Measurements from ENCODE around the gene PELI3. TPM values are rescaled to one million over a fixed set of nuclear protein-coding genes. Genes with fewer than 3 reads are reported as not detected.

Gene PELI3
- total and polyA plus RNA-seq, 2 donors, result 1.5 to 2.4 TPM

- Histone ChIP-seq H3K27ac (ENCODE audit: low read depth in 1 of 2, low read length in 1 of 2) (no peak overlapping the region), H3K4me1 (ENCODE audit: control insufficient read depth in 2 of 2, insufficient read depth in 2 of 2, low read length in 2 of 2) (peaks cover 6 to 30% of the 10 kb centered on the region in 2 donors), H3K9me3 (ENCODE audit: control insufficient read depth in 2 of 2, insufficient read depth in 1 of 2, low read length in 1 of 2) (peaks cover 0 to 7% of the 10 kb centered on the region in 2 donors), H3K36me3 (ENCODE audit: control insufficient read depth in 2 of 2, insufficient read depth in 2 of 2, low read length in 1 of 2) (no peaks in the 10 kb centered on the region), H3K27me3 (ENCODE audit: control insufficient read depth in 2 of 2, insufficient read depth in 1 of 2, low read length in 1 of 2) (peaks cover 0 to 10% of the 10 kb centered on the region in 2 donors), H3K4me3 (ENCODE audit: low read length in 2 of 2) (no peak overlapping the region)
- peak in 3 of 9 donors; percentile 11 to 46 (median 17) for DNase-seq (ENCODE audit: low read depth in 6 of 9, low spot score in 9 of 9)
- 51% methylated on average over 6 of the region's 6 CpGs for WGBS
Measured at GRCh38 chr11:66467756-66468155, 1.1 kb downstream of the PELI3 start.

GRCh38 chr11:66468691-66469090 is 2.0 kb downstream of the PELI3 start:
- WGBS, result 92% methylated on average over 6 of the region's 6 CpGs
- DNase-seq (ENCODE audit: low read depth in 6 of 9, low spot score in 9 of 9), result no peak

GRCh38 chr11:66469441-66469840 is 2.7 kb downstream of the PELI3 start:
- Histone ChIP-seq H3K27ac (ENCODE audit: low read depth in 1 of 2, low read length in 1 of 2) (no peak overlapping the region), H3K36me3 (ENCODE audit: control insufficient read depth in 2 of 2, insufficient read depth in 2 of 2, low read length in 1 of 2) (peaks cover 0 to 2% of the 10 kb centered on the region in 2 donors), H3K9me3 (ENCODE audit: control insufficient read depth in 2 of 2, insufficient read depth in 1 of 2, low read length in 1 of 2) (no peaks in the 10 kb centered on the region), H3K4me3 (ENCODE audit: low read length in 2 of 2) (no peak overlapping the region), H3K27me3 (ENCODE audit: control insufficient read depth in 2 of 2, insufficient read depth in 1 of 2, low read length in 1 of 2) (peaks cover 0 to 10% of the 10 kb centered on the region in 2 donors), H3K4me1 (ENCODE audit: control insufficient read depth in 2 of 2, insufficient read depth in 2 of 2, low read length in 2 of 2) (peaks cover 6 to 30% of the 10 kb centered on the region in 2 donors)
- 97% methylated on average over 1 of the region's 1 CpG for WGBS
- DNase-seq (ENCODE audit: low read depth in 6 of 9, low spot score in 9 of 9), result no peak

More at GRCh38 chr11:66468691-66469090, 2.0 kb downstream of the PELI3 start:
- no peaks in the 10 kb centered on the region for H3K9me3 ChIP-seq (ENCODE audit: control insufficient read depth in 2 of 2, insufficient read depth in 1 of 2, low read length in 1 of 2)
- H3K36me3 ChIP-seq (ENCODE audit: control insufficient read depth in 2 of 2, insufficient read depth in 2 of 2, low read length in 1 of 2), result peaks cover 0 to 2% of the 10 kb centered on the region in 2 donors
- peaks cover 6 to 30% of the 10 kb centered on the region in 2 donors for H3K4me1 ChIP-seq (ENCODE audit: control insufficient read depth in 2 of 2, insufficient read depth in 2 of 2, low read length in 2 of 2)
- peaks cover 0 to 10% of the 10 kb centered on the region in 2 donors for H3K27me3 ChIP-seq (ENCODE audit: control insufficient read depth in 2 of 2, insufficient read depth in 1 of 2, low read length in 1 of 2)
- H3K27ac ChIP-seq (ENCODE audit: low read depth in 1 of 2, low read length in 1 of 2), result no peak overlapping the region
- no peak overlapping the region for H3K4me3 ChIP-seq (ENCODE audit: low read length in 2 of 2)

GRCh38 chr11:66470015-66470414 is 3.3 kb downstream of the PELI3 start:
- no peak for DNase-seq (ENCODE audit: low read depth in 6 of 9, low spot score in 9 of 9)
- Histone ChIP-seq H3K9me3 (ENCODE audit: control insufficient read depth in 2 of 2, insufficient read depth in 1 of 2, low read length in 1 of 2) (no peaks in the 10 kb centered on the region), H3K4me1 (ENCODE audit: control insufficient read depth in 2 of 2, insufficient read depth in 2 of 2, low read length in 2 of 2) (peaks cover 6 to 27% of the 10 kb centered on the region in 2 donors), H3K4me3 (ENCODE audit: low read length in 2 of 2) (no peak overlapping the region), H3K36me3 (ENCODE audit: control insufficient read depth in 2 of 2, insufficient read depth in 2 of 2, low read length in 1 of 2) (peaks cover 0 to 2% of the 10 kb centered on the region in 2 donors), H3K27me3 (ENCODE audit: control insufficient read depth in 2 of 2, insufficient read depth in 1 of 2, low read length in 1 of 2) (peaks cover 0 to 10% of the 10 kb centered on the region in 2 donors), H3K27ac (ENCODE audit: low read depth in 1 of 2, low read length in 1 of 2) (no peak overlapping the region)
- 97% methylated on average over 3 of the region's 3 CpGs for WGBS

GRCh38 chr11:66471142-66471541 is 4.4 kb downstream of the PELI3 start:
- no peak for DNase-seq (ENCODE audit: low read depth in 6 of 9, low spot score in 9 of 9)
- H3K27ac ChIP-seq (ENCODE audit: low read depth in 1 of 2, low read length in 1 of 2), result no peak overlapping the region
- H3K9me3 ChIP-seq (ENCODE audit: control insufficient read depth in 2 of 2, insufficient read depth in 1 of 2, low read length in 1 of 2), result no peaks in the 10 kb centered on the region
- H3K4me3 ChIP-seq (ENCODE audit: low read length in 2 of 2), result no peak overlapping the region
- H3K36me3 ChIP-seq (ENCODE audit: control insufficient read depth in 2 of 2, insufficient read depth in 2 of 2, low read length in 1 of 2), result peaks cover 0 to 2% of the 10 kb centered on the region in 2 donors
- H3K4me1 ChIP-seq (ENCODE audit: control insufficient read depth in 2 of 2, insufficient read depth in 2 of 2, low read length in 2 of 2), result peaks cover 6 to 15% of the 10 kb centered on the region in 2 donors
- whole genome bisulfite sequencing, result 95% methylated on average over 16 of the region's 16 CpGs
- peaks cover 0 to 10% of the 10 kb centered on the region in 2 donors for H3K27me3 ChIP-seq (ENCODE audit: control insufficient read depth in 2 of 2, insufficient read depth in 1 of 2, low read length in 1 of 2)

GRCh38 chr11:66472054-66472453 is 5.3 kb downstream of the PELI3 start:
- Histone ChIP-seq H3K4me3 (ENCODE audit: low read length in 2 of 2) (no peak overlapping the region), H3K27ac (ENCODE audit: low read depth in 1 of 2, low read length in 1 of 2) (no peak overlapping the region), H3K36me3 (ENCODE audit: control insufficient read depth in 2 of 2, insufficient read depth in 2 of 2, low read length in 1 of 2) (peaks cover 0 to 2% of the 10 kb centered on the region in 2 donors), H3K9me3 (ENCODE audit: control insufficient read depth in 2 of 2, insufficient read depth in 1 of 2, low read length in 1 of 2) (no peaks in the 10 kb centered on the region), H3K4me1 (ENCODE audit: control insufficient read depth in 2 of 2, insufficient read depth in 2 of 2, low read length in 2 of 2) (peaks cover 6 to 11% of the 10 kb centered on the region in 2 donors), H3K27me3 (ENCODE audit: control insufficient read depth in 2 of 2, insufficient read depth in 1 of 2, low read length in 1 of 2) (peaks cover 0 to 10% of the 10 kb centered on the region in 2 donors)
- DNase-seq (ENCODE audit: low read depth in 6 of 9, low spot score in 9 of 9), result no peak
- WGBS, result 98% methylated on average over 9 of the region's 9 CpGs

GRCh38 chr11:66473167-66473566 is 6.5 kb downstream of the PELI3 start:
- H3K27ac ChIP-seq (ENCODE audit: low read depth in 1 of 2, low read length in 1 of 2), result no peak overlapping the region
- no peaks in the 10 kb centered on the region for H3K9me3 ChIP-seq (ENCODE audit: control insufficient read depth in 2 of 2, insufficient read depth in 1 of 2, low read length in 1 of 2)
- H3K36me3 ChIP-seq (ENCODE audit: control insufficient read depth in 2 of 2, insufficient read depth in 2 of 2, low read length in 1 of 2), result peaks cover 0 to 2% of the 10 kb centered on the region in 2 donors
- no peak overlapping the region for H3K4me3 ChIP-seq (ENCODE audit: low read length in 2 of 2)
- no peak for DNase-seq (ENCODE audit: low read depth in 6 of 9, low spot score in 9 of 9)
- H3K4me1 ChIP-seq (ENCODE audit: control insufficient read depth in 2 of 2, insufficient read depth in 2 of 2, low read length in 2 of 2), result peaks cover 0 to under 1% of the 10 kb centered on the region in 2 donors
- 98% methylated on average over 11 of the region's 11 CpGs for WGBS
- no peaks in the 10 kb centered on the region for H3K27me3 ChIP-seq (ENCODE audit: control insufficient read depth in 2 of 2, insufficient read depth in 1 of 2, low read length in 1 of 2)

- no peak for DNase-seq (ENCODE audit: low read depth in 6 of 9, low spot score in 9 of 9)
- Histone ChIP-seq H3K4me3 (ENCODE audit: low read length in 2 of 2) (no peak overlapping the region), H3K4me1 (ENCODE audit: control insufficient read depth in 2 of 2, insufficient read depth in 2 of 2, low read length in 2 of 2) (peaks cover 0 to under 1% of the 10 kb centered on the region in 2 donors), H3K36me3 (ENCODE audit: control insufficient read depth in 2 of 2, insufficient read depth in 2 of 2, low read length in 1 of 2) (peaks cover 0 to 2% of the 10 kb centered on the region in 2 donors), H3K27ac (ENCODE audit: low read depth in 1 of 2, low read length in 1 of 2) (no peak overlapping the region), H3K9me3 (ENCODE audit: control insufficient read depth in 2 of 2, insufficient read depth in 1 of 2, low read length in 1 of 2) (no peaks in the 10 kb centered on the region), H3K27me3 (ENCODE audit: control insufficient read depth in 2 of 2, insufficient read depth in 1 of 2, low read length in 1 of 2) (no peaks in the 10 kb centered on the region)
- WGBS, result 95% methylated on average over 20 of the region's 20 CpGs
Measured at GRCh38 chr11:66473608-66474515, 7.2 kb downstream of the PELI3 start.
